Measurements from ENCODE around the gene DLX6.

The DLX6 gene

DNA sequence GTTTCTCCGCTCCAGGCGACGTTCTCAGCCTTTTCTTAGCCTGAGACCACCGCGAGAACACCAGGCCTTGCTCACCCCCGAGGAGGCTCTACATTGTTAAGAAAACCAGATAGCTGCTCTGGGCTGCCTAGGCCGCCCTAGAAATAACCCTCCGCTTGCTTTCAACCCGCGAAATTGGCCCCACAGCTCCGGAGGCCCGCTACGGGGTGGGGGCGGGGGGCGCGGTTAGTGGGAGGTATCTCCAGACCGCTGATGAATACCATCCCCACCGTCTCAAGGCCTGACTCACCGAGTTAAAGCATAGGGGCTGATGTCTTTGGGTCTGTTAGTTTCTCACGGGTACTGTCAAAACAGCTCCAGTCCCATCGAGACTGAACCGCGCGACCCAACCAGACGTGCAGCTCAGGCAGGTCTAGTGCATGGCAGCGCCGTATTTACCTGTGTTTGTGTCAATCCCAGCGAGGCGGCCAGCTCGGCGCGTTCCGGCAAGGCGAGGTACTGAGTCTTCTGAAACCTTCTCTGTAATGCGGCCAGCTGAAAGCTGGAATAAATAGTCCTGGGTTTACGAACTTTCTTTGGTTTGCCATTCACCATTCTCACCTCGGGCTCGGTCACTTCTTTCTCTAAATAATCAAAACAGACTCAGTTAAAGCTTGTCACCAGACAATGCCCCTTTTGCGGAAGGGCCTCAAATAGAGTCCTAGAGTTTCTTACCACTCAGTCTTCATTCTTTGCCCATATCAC lies 16.6 kb downstream of the DLX6 start:
- Histone ChIP-seq H3K27ac (no peak overlapping the region), H3K27me3 (replicated peaks) (peaks cover 97% of the 10 kb centered on the region), H3K36me3 (replicated peaks) (no peaks in the 10 kb centered on the region), H3K4me3 (ENCODE audit: low read depth, low read length) (no peak overlapping the region)
- in situ Hi-C loops (cut with HindIII; ENCODE audit: low pct_ligation_motif_present, low sequenced_read_pairs), result no loop called here
- DNase-seq, result no peak
- TF ChIP-seq, protein P1, sequence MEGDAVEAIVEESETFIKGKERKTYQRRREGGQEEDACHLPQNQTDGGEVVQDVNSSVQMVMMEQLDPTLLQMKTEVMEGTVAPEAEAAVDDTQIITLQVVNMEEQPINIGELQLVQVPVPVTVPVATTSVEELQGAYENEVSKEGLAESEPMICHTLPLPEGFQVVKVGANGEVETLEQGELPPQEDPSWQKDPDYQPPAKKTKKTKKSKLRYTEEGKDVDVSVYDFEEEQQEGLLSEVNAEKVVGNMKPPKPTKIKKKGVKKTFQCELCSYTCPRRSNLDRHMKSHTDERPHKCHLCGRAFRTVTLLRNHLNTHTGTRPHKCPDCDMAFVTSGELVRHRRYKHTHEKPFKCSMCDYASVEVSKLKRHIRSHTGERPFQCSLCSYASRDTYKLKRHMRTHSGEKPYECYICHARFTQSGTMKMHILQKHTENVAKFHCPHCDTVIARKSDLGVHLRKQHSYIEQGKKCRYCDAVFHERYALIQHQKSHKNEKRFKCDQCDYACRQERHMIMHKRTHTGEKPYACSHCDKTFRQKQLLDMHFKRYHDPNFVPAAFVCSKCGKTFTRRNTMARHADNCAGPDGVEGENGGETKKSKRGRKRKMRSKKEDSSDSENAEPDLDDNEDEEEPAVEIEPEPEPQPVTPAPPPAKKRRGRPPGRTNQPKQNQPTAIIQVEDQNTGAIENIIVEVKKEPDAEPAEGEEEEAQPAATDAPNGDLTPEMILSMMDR (IDR thresholded peaks at IDR 0.05; ENCODE audit: low read depth, low read length, missing control alignments), result no peak

DNA sequence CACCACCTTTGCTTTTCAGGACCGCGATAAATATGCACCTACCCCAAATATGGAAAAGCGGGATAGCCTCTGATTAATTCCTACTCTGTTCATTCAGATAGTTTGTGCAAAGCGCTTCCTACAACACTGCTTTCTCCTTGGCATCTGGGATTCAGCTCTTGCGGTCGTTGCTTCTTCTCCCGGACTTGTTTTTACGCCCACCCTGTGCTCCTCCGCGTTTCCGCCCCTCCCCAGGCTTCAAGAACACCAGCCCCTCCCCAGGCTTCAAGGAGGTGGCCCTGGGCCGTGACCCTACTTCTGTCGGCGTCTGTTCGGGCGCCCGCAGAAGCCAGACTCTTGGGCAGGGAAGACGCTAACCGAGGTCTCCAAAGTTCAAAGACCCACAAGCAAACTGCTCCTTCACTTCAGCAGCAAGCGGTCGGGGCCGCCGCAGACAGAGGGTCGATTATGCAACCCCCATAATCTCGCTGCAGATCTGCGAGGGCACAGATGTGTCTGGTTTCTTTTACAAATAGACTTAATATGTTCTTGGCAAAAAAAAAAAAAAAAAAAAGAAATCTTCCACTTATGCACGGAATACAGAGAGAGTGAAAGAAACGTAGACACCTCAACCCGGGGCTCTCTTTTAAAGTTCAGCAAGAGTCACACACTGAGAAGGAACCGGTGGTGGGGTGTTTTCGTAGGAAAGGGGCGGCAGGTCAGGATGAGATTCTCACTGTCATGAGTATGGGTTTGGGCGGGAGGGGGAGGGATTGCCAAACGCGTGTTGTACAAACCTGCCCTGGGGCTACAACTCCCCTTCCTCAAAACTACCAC lies 17.3 kb downstream of the DLX6 start:
- in situ Hi-C loops (cut with HindIII; ENCODE audit: low pct_ligation_motif_present, low sequenced_read_pairs), result no loop called here
- H3K36me3 ChIP-seq (replicated peaks), result no peaks in the 10 kb centered on the region
- no peak for DNase-seq
- peaks cover 89% of the 10 kb centered on the region for H3K27me3 ChIP-seq (replicated peaks)
- H3K27ac ChIP-seq, result no peak overlapping the region
- TF ChIP-seq, protein P1 (IDR thresholded peaks at IDR 0.05; ENCODE audit: low read depth, low read length, missing control alignments), result no peak
- no peak overlapping the region for H3K4me3 ChIP-seq (ENCODE audit: low read depth, low read length)

DNA sequence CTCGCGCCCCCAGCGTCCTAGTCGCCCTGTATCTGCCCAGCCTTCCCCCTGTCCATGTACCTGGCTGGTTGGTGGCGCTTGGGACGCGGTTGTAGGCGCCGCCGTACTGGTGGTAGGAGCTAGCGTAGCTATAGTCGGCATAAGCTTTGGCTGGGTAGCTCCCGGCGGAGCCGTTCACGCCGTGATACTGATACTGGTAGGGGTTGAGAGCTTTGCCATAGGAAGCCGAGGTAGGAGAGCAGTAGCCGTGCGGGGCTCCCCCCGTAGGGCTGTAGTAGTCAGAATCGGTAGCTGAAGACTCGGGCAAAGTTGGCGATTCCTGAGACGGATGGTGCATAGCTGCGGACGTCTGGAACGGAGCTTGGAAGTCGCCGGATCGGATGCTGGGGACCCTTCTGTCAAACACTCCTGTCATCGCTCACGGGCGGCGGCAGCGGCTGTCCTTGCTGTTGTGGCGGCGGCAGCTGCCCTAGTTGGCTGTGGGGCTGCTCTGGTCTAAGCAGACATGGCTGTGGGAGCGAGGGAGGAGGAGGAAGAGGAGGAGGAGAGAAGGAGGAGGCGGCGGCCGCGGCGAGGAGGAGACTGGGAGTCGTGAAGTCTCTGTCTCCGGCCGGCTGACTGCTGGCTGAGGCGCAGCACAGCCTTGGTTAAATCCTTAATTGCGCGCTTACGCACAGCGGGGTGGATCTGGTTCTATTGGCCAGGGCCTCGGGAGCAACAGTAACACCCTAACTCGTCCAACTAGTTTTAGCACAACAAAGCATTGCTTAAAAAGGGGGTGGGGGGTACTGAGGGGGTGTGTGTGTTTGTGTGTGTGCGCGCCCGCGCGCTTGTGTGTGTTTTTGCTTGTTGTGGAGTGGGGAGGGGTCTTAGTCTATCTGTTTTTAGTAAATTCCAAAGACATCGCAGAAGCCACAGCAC lies 19.1 kb downstream of the DLX6 start, which contains the start of gene DLX5:
TSS of gene DLX5 (minus strand) at position 623 of the 921 bp plus-strand sequence. CDS start at position 415, 208 bp downstream.
- H3K4me3 ChIP-seq (ENCODE audit: low read depth, low read length), result peak within 1 kb of the TSS; percentile 42
- no peak within 1 kb of the TSS for H3K27ac ChIP-seq
- peaks cover 74% of the 10 kb centered on the region for H3K27me3 ChIP-seq (replicated peaks)
- H3K36me3 ChIP-seq (replicated peaks), result no peaks in the 10 kb centered on the region
- no peak for DNase-seq
- in situ Hi-C loops (cut with HindIII; ENCODE audit: low pct_ligation_motif_present, low sequenced_read_pairs), result no loop called here
- TF ChIP-seq, protein P1 (IDR thresholded peaks at IDR 0.05; ENCODE audit: low read depth, low read length, missing control alignments), result no peak

DNA sequence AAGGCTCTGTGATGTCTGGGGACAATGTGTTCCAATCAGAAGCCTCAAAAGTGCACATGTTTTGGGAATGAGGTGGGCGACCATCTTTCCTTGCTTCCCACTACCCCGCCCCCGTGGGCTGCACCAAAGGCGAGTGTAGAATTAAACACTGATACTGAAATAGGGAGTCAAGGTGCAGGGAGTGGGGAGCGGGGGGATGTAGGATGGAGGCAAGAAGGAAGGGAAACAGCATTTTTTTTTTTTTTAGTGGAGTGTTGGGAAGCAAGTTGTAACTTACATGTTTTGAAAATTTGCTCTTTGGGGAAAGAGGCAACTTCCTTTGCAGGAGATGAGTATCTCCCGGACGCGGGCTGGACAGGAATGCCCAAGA lies 19.8 kb downstream of the DLX6 start:
- no peak overlapping the region for H3K4me3 ChIP-seq (ENCODE audit: low read depth, low read length)
- DNase-seq, result no peak
- in situ Hi-C loops (cut with HindIII; ENCODE audit: low pct_ligation_motif_present, low sequenced_read_pairs), result no loop called here
- no peak overlapping the region for H3K27ac ChIP-seq
- H3K36me3 ChIP-seq (replicated peaks), result no peaks in the 10 kb centered on the region
- H3K27me3 ChIP-seq (replicated peaks), result peaks cover 67% of the 10 kb centered on the region
- TF ChIP-seq, protein P1 (IDR thresholded peaks at IDR 0.05; ENCODE audit: low read depth, low read length, missing control alignments), result no peak

DNA sequence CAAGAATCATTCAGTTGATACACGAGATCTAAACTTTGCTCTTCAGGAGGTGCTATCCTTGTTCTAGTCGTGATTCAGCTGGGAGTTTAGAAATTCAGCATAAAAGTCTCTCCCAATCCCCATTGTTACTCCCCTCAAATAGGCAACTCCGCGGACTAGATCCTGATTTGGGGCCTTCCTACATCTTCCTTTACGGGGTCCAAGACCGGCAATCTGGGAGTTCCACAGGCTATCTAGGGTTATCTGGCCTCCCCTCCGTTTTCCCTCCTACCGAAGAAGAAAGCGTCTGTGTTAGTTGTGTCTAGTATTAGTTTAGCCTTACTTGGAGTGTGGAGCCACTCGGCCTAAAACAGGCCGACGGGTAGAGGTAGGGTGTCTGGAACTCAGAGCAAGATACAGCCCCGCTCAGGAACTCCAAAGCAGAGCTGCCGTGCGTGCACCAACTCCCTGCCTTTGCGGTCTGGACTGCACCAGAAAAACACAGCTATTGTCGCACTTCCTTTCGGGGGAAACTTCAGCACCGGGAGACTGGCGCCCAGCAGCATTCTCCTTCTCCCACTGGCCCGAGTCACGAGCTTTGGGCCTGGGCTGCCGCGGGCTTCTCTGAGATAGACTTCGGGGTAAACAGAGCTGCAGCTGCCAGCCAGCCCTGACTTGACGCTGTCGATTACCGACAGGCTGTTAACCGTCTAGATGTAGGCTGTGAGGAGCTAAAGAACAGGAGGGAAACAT lies 20.8 kb downstream of the DLX6 start:
- TF ChIP-seq, protein P1 (IDR thresholded peaks at IDR 0.05; ENCODE audit: low read depth, low read length, missing control alignments), result no peak
- no peak overlapping the region for H3K27ac ChIP-seq
- no peak overlapping the region for H3K4me3 ChIP-seq (ENCODE audit: low read depth, low read length)
- H3K27me3 ChIP-seq (replicated peaks), result peaks cover 57% of the 10 kb centered on the region
- DNase-seq, result no peak
- in situ Hi-C loops (cut with HindIII; ENCODE audit: low pct_ligation_motif_present, low sequenced_read_pairs), result no loop called here
- no peaks in the 10 kb centered on the region for H3K36me3 ChIP-seq (replicated peaks)
